HG02642 (cell line): ENCODE results near the gene DBP.

Source experiments
- ATAC-seq: cut with Tn5 transposase; IDR thresholded peaks from one replicate; pipeline ENCODE4 v1.9.1; 2021; ENCODE audit warnings: mild to moderate bottlenecking; ENCODE audit not compliant: unreplicated experiment, poor library complexity

Gene DBP

DNA sequence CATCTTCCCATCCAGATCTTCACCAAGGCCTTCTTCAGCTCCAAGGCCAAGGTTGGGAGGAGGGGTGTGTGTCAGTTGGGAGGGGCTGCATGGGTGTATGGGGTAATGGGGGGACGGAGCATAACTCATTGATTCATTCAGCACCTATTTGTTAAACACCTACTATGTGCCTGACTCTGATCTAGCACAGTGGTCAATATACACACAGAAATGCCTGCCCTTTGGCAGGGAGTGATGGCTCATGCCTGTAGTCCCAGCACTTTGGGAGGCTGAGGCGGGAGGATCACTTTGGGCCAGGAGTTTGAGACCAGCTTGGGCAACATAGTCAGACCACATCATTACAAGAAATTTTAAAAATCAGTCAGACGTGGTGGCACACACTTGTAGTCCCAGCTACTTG lies 49.8 kb downstream of the DBP start:
- no peak for ATAC-seq

DNA sequence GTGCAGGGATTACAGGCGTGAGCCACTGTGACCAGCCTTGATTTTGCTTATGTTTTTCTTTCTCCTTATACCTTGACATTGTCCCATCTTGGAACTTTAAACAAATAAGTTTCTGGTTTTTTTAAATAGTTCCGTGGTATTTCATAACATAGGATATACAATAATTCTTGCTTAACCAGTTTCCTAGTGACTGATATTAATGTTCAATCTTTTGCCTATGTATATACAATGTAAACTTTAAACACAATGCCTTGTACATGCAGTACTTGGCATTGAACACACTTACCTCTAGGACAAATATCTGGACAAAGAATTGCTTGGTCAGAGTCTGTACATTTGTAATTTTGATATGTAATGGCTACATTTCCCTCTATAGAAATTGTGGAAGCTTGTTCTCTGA lies 55.0 kb downstream of the DBP start:
- ATAC-seq, result no peak
